GM19351 (cell line): ENCODE results near the gene MBTPS2.
"Not testable (repeated sequence)": the region's sequence is repeated elsewhere in the genome, so short reads cannot be mapped to it uniquely, and the experiment has no call there.

ENCODE experiments used
- ATAC-seq: cut with Tn5 transposase; IDR thresholded peaks from one replicate; pipeline ENCODE4 v1.9.1; 2021; ENCODE audit warnings: mild to moderate bottlenecking, moderate library complexity; ENCODE audit not compliant: unreplicated experiment

The MBTPS2 gene

GRCh38 chrX:21839334-21840192, at the start of gene MBTPS2:
MBTPS2 (plus strand) TSS chrX:21839617; CDS start chrX:21839735, 118 bp downstream.
- peak; percentile 83 for ATAC-seq

GRCh38 chrX:21798677-21799219, 40.7 kb upstream of the MBTPS2 start:
- ATAC-seq = peak; percentile 97

- no peak for ATAC-seq
Measured at GRCh38 chrX:21799767-21800166, 39.6 kb upstream of the MBTPS2 start.

GRCh38 chrX:21800344-21800770, 39.1 kb upstream of the MBTPS2 start:
- ATAC-seq = no peak

- no peak for ATAC-seq
Measured at GRCh38 chrX:21802054-21802670, 37.3 kb upstream of the MBTPS2 start.

- no peak for ATAC-seq
Measured at GRCh38 chrX:21802839-21803238, 36.6 kb upstream of the MBTPS2 start.

GRCh38 chrX:21806691-21807090, 32.7 kb upstream of the MBTPS2 start:
- ATAC-seq = no peak

GRCh38 chrX:21811832-21812231, 27.6 kb upstream of the MBTPS2 start:
- ATAC-seq = no peak

GRCh38 chrX:21812628-21813027, 26.8 kb upstream of the MBTPS2 start:
- ATAC-seq = no peak

- ATAC-seq = no peak
Measured at GRCh38 chrX:21813612-21814368, 25.6 kb upstream of the MBTPS2 start.

- ATAC-seq = no peak
Measured at GRCh38 chrX:21816136-21816535, 23.3 kb upstream of the MBTPS2 start.

GRCh38 chrX:21820170-21820569, 19.2 kb upstream of the MBTPS2 start:
- not testable (repeated sequence) for ATAC-seq

GRCh38 chrX:21821875-21822274, 17.5 kb upstream of the MBTPS2 start:
- no peak for ATAC-seq

GRCh38 chrX:21831496-21831895, 7.9 kb upstream of the MBTPS2 start:
- ATAC-seq = no peak

- no peak for ATAC-seq
Measured at GRCh38 chrX:21837056-21837455, 2.4 kb upstream of the MBTPS2 start.

GRCh38 chrX:21838937-21839333, 482 bp upstream of the MBTPS2 start:
- peak; percentile 24 for ATAC-seq

- peak; percentile 18 for ATAC-seq
Measured at GRCh38 chrX:21840193-21840545, 752 bp downstream of the MBTPS2 start.

- ATAC-seq = no peak
Measured at GRCh38 chrX:21843179-21843578, 3.8 kb downstream of the MBTPS2 start.

- no peak for ATAC-seq
Measured at GRCh38 chrX:21845096-21845495, 5.7 kb downstream of the MBTPS2 start.

- ATAC-seq = no peak
Measured at GRCh38 chrX:21847342-21847741, 7.9 kb downstream of the MBTPS2 start.

GRCh38 chrX:21853578-21853977, 14.2 kb downstream of the MBTPS2 start:
- no peak for ATAC-seq
